ENCODE results near the gene ARL2BP. TPM values are rescaled to one million over a fixed set of nuclear protein-coding genes. Genes with fewer than 3 reads are reported as not detected.

The ARL2BP gene
- total and polyA plus RNA-seq, 2 donors (not counting 1 experiment from before 2014, with no cell fraction given) = 32.5 to 38.8 TPM

DNA sequence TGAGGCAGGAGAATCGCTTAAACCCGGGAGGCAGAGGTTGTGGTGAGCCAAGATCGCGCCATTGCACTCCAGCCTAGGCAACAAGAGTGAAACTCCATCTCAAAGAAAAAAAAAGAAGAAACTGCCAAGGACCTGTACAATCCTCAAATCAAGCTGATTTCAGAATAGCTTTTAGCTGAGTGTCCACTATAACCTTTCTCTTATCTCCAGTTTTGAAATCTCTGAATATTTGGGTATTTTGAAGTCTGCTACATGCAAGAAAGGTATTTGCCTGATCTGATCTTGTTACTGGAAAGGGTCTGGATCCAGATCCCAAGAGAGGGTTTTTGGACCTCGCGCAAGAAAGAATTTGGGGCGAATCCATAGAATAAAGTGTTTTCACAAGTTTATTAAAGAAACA, 19.1 kb upstream of the ARL2BP start:
- H3K27me3 Mint-ChIP-seq = no peaks in the 10 kb centered on the region
- no peak for DNase-seq
- no peak overlapping the region for H3K27ac Mint-ChIP-seq
- peaks cover 3 to 82% of the 10 kb centered on the region in 2 experiments for H3K36me3 ChIP-seq (replicated peaks in 1 of 2; ENCODE audit: control extremely low read depth in 1 of 2, control insufficient read depth in 1 of 2, extremely low read depth in 1 of 2, insufficient read depth in 2 of 2, low read length in 1 of 2)
- intact Hi-C loops (cut with micrococcal nuclease) = no loop called here
- CTCF ChIA-PET = no interaction called here
- H3K4me3 ChIP-seq (ENCODE audit: control extremely low read depth in 1 of 5, extremely low read depth in 1 of 5, insufficient read depth in 1 of 5, low read depth in 2 of 5, low read length in 4 of 5) = no peak overlapping the region
- H3K9me3 ChIP-seq (ENCODE audit: control extremely low read depth in 1 of 3, control insufficient read depth in 2 of 3, insufficient read depth in 1 of 3, low read length in 2 of 3) = no peaks in the 10 kb centered on the region
- no peaks in the 10 kb centered on the region for H3K79me2 ChIP-seq (ENCODE audit: control insufficient read depth, insufficient read depth, low read length)
- H3K9me3 Mint-ChIP-seq (ENCODE audit: insufficient read depth) = no peaks in the 10 kb centered on the region
- no peaks in the 10 kb centered on the region for H3K27me3 ChIP-seq (replicated peaks in 1 of 4; ENCODE audit: control extremely low read depth in 1 of 4, control insufficient read depth in 3 of 4, insufficient read depth in 4 of 4, low read length in 3 of 4)
- H3K4me2 ChIP-seq (replicated peaks; ENCODE audit: low read depth, low read length, poor library complexity, severe bottlenecking) = no peak overlapping the region
- H3K27ac ChIP-seq (ENCODE audit: low read length in 2 of 2) = no peak overlapping the region
- no peak for ATAC-seq (ENCODE audit: low read depth)
- no peak overlapping the region for H2AFZ ChIP-seq (ENCODE audit: insufficient read depth, low read depth, low read length, poor library complexity, severe bottlenecking)
- H3K4me1 Mint-ChIP-seq = no peaks in the 10 kb centered on the region
- POLR2A ChIA-PET = no interaction called here
- no peak overlapping the region for H3K9ac ChIP-seq (ENCODE audit: low read length)
- H3K4me1 ChIP-seq (ENCODE audit: control insufficient read depth in 2 of 2, insufficient read depth in 2 of 2, low read length in 2 of 2) = no peaks in the 10 kb centered on the region
- WGBS (ENCODE audit: insufficient coverage) = 83% methylated on average over 3 of the region's 7 CpGs
- TF ChIP-seq EZH2 (IDR thresholded peaks at IDR 0.05; ENCODE audit: borderline replicate concordance, insufficient read depth, low read depth, low read length, poor library complexity, severe bottlenecking) = no peak
- TF ChIP-seq, protein P1, sequence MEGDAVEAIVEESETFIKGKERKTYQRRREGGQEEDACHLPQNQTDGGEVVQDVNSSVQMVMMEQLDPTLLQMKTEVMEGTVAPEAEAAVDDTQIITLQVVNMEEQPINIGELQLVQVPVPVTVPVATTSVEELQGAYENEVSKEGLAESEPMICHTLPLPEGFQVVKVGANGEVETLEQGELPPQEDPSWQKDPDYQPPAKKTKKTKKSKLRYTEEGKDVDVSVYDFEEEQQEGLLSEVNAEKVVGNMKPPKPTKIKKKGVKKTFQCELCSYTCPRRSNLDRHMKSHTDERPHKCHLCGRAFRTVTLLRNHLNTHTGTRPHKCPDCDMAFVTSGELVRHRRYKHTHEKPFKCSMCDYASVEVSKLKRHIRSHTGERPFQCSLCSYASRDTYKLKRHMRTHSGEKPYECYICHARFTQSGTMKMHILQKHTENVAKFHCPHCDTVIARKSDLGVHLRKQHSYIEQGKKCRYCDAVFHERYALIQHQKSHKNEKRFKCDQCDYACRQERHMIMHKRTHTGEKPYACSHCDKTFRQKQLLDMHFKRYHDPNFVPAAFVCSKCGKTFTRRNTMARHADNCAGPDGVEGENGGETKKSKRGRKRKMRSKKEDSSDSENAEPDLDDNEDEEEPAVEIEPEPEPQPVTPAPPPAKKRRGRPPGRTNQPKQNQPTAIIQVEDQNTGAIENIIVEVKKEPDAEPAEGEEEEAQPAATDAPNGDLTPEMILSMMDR (IDR thresholded peaks at IDR 0.05) = no peak
- H3K4me3 Mint-ChIP-seq = no peak overlapping the region
- H4K20me1 ChIP-seq (ENCODE audit: control insufficient read depth, insufficient read depth, low read length, poor library complexity, severe bottlenecking) = no peaks in the 10 kb centered on the region

DNA sequence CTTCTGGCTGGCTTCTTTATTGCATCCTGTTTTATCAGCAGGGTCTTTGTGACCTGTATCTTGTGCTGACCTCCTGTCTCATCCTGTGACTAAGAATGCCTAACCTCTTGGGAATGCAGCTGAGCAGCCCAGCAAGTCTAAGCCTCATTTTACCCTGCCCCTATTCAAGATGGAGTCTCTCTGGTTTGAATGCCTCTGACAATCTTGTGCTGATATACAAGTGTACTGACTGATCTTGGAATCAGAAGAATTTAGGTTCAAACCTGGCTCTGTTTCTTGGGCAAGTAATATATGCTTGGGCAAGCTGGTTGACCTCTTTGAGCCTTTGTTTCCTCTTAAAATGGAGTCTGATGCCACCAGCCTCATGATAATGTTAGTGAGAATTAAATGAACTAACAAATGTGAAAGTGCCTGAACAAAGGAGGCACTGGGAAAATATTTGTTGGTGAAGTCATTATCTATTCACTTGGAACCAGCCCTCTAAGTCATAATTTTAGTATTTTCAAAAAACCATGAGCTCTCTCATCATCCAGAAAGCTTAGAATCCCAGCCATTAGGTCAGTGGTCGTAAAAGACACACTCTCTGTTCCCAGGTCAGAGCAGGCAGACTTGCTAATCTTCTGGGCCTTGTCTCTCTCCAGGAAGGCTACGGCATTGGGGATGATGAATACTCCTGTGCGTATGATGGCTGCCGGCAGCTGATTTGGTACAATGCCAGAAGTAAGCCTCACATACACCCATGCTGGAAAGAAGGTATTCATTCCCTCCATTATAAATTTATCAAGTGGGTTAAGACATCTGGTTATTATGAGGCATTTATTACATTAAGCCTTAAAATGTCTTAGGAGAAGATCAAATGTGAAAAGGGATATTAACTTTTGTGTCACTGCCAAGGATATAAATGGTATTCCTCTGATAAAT, 18.1 kb upstream of the ARL2BP start:
- ChIA-PET POLR2A (no interaction called here), CTCF (no interaction called here)
- Histone ChIP-seq H3K9ac (ENCODE audit: low read length) (no peak overlapping the region), H3K9me3 (ENCODE audit: control extremely low read depth in 1 of 3, control insufficient read depth in 2 of 3, insufficient read depth in 1 of 3, low read length in 2 of 3) (no peaks in the 10 kb centered on the region), H4K20me1 (ENCODE audit: control insufficient read depth, insufficient read depth, low read length, poor library complexity, severe bottlenecking) (no peaks in the 10 kb centered on the region), H3K4me2 (replicated peaks; ENCODE audit: low read depth, low read length, poor library complexity, severe bottlenecking) (no peak overlapping the region), H3K79me2 (ENCODE audit: control insufficient read depth, insufficient read depth, low read length) (no peaks in the 10 kb centered on the region), H3K4me1 (ENCODE audit: control insufficient read depth in 2 of 2, insufficient read depth in 2 of 2, low read length in 2 of 2) (no peaks in the 10 kb centered on the region), H2AFZ (ENCODE audit: insufficient read depth, low read depth, low read length, poor library complexity, severe bottlenecking) (no peak overlapping the region), H3K27ac (ENCODE audit: low read length in 2 of 2) (no peak overlapping the region), H3K27me3 (replicated peaks in 1 of 4; ENCODE audit: control extremely low read depth in 1 of 4, control insufficient read depth in 3 of 4, insufficient read depth in 4 of 4, low read length in 3 of 4) (no peaks in the 10 kb centered on the region), H3K36me3 (replicated peaks in 1 of 2; ENCODE audit: control extremely low read depth in 1 of 2, control insufficient read depth in 1 of 2, extremely low read depth in 1 of 2, insufficient read depth in 2 of 2, low read length in 1 of 2) (peaks cover 7 to 82% of the 10 kb centered on the region in 2 experiments), H3K4me3 (ENCODE audit: control extremely low read depth in 1 of 5, extremely low read depth in 1 of 5, insufficient read depth in 1 of 5, low read depth in 2 of 5, low read length in 4 of 5) (no peak overlapping the region)
- 100% methylated on average over 1 of the region's 4 CpGs for WGBS (ENCODE audit: insufficient coverage)
- ATAC-seq (ENCODE audit: low read depth) = no peak
- H3K9me3 Mint-ChIP-seq (ENCODE audit: insufficient read depth) = no peaks in the 10 kb centered on the region
- no peaks in the 10 kb centered on the region for H3K4me1 Mint-ChIP-seq
- no peaks in the 10 kb centered on the region for H3K27me3 Mint-ChIP-seq
- DNase-seq = no peak
- no peak for TF ChIP-seq EZH2 (IDR thresholded peaks at IDR 0.05; ENCODE audit: borderline replicate concordance, insufficient read depth, low read depth, low read length, poor library complexity, severe bottlenecking)
- TF ChIP-seq, protein P1 (IDR thresholded peaks at IDR 0.05) = no peak
- no peak overlapping the region for H3K27ac Mint-ChIP-seq
- intact Hi-C loops (cut with micrococcal nuclease) = no loop called here
- H3K4me3 Mint-ChIP-seq = no peak overlapping the region

Data from B cell (primary cell).